GM23248 (cell line): ENCODE results near the gene LRRC18.

Experiments
- EZH2 ChIP-seq: fragments of 200-600 bp; sonication (generic); IDR thresholded peaks from 2 replicates; pipeline ENCODE4 v1.6.1; 2018; ENCODE audit warnings: antibody characterized with exemption, mild to moderate bottlenecking; ENCODE audit not compliant: insufficient read depth, poor library complexity, severe bottlenecking
- EZH2phosphoT487 ChIP-seq: fragments of 200-600 bp; sonication (generic); IDR thresholded peaks from 2 replicates; pipeline ENCODE4 v1.6.1; 2018; ENCODE audit warnings: antibody characterized with exemption, moderate library complexity, mild to moderate bottlenecking, low read depth; ENCODE audit not compliant: insufficient read depth

DNA sequence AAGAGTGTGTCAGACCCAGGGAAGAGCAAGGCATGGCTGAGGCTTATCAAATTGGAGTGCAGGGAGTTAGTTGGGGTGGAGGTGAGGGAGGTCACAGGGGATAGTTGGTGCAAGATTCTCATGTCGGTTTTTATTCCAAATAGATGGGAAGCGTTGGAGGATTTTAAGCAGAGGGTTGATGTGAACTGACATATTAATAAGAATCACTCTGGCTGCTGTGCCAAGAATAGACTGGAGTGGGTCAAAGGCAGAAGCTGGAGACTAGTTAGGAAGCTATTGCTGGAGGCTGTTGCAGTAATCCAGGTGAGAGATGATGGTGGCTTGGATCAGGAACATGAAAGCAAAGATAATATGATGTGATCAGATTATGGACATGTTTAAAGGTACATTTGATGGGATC, 36.5 kb downstream of the LRRC18 start:
- no peak for TF ChIP-seq EZH2
- no peak for TF ChIP-seq EZH2phosphoT487
